PC-9 (cell line): Measurements from ENCODE around the gene CHCHD5. TPM values are rescaled to one million over a fixed set of nuclear protein-coding genes. Genes with fewer than 3 reads are reported as not detected.

Experiments
- BruUV-seq: library from RNA; stranded (reverse); fragments of 400-500 nt; replicated peaks from 2 replicates; lab custom pipeline; 2021; lab: Mats Ljungman, UMichigan
- CTCF ChIA-PET: fragments of 300-600 bp; sonication (Branson Sonifier 250); formaldehyde crosslinking; loops from one replicate; lab custom pipeline; 2022; ENCODE audit warnings: antibody characterized with exemption; lab: Charles Lee
- POLR2A ChIA-PET: fragments of 300-600 bp; sonication (Branson Sonifier 250); formaldehyde crosslinking; loops from one replicate; lab custom pipeline; 2022; ENCODE audit warnings: antibody characterized with exemption; ENCODE audit not compliant: unreplicated experiment; lab: Charles Lee
- DNase-seq, 2 experiments: peaks; one replicate each; pipeline versions ENCODE4 v3.0.0 to v3.0.0-alpha.2; 2015 to 2022; ENCODE audit warnings: mixed read lengths in 1 of 2
- H2AFZ ChIP-seq: fragments of 200-600 bp; sonication (generic); 2 replicates; pipeline ENCODE4 v1.8.1; 2017; ENCODE audit warnings: antibody characterized with exemption
- H3F3A ChIP-seq: fragments of 200-600 bp; sonication (generic); 2 replicates; pipeline ENCODE4 v1.8.1; 2017; ENCODE audit warnings: antibody characterized with exemption, mild to moderate bottlenecking, low read depth; ENCODE audit not compliant: insufficient read depth
- H3K27ac ChIP-seq: fragments of 200-600 bp; sonication (generic); 2 replicates; pipeline ENCODE4 v1.6.1; 2016; ENCODE audit warnings: mixed run types
- H3K27me3 ChIP-seq: fragments of 200-600 bp; sonication (generic); 2 replicates; pipeline ENCODE4 v1.6.1; 2016; ENCODE audit warnings: low read depth, mixed run types; ENCODE audit not compliant: insufficient read depth
- H3K36me3 ChIP-seq: fragments of 200-600 bp; sonication (generic); 2 replicates; pipeline ENCODE4 v1.6.1; 2016; ENCODE audit warnings: low read depth, mixed run types
- H3K4me1 ChIP-seq: fragments of 200-600 bp; sonication (generic); replicated peaks from 2 replicates; pipeline ENCODE4 v1.6.1; 2016; ENCODE audit warnings: mixed run types; ENCODE audit not compliant: insufficient read depth
- H3K4me2 ChIP-seq: fragments of 200-600 bp; sonication (generic); 2 replicates; pipeline ENCODE4 v1.6.1; 2017; ENCODE audit warnings: mixed run types
- H3K4me3 ChIP-seq: fragments of 200-600 bp; sonication (generic); 2 replicates; pipeline ENCODE4 v1.6.1; 2016; ENCODE audit warnings: mixed run types
- H3K79me2 ChIP-seq: fragments of 200-600 bp; sonication (generic); 2 replicates; pipeline ENCODE4 v1.6.1; 2017; ENCODE audit warnings: low read depth, mixed run types
- H3K9me2 ChIP-seq: fragments of 200-600 bp; sonication (generic); 2 replicates; pipeline ENCODE4 v1.8.1; 2017; ENCODE audit warnings: mild to moderate bottlenecking; ENCODE audit not compliant: insufficient read depth
- H3K9me3 ChIP-seq: fragments of 200-600 bp; sonication (generic); 2 replicates; pipeline ENCODE4 v1.8.1; 2016; ENCODE audit warnings: low read depth; ENCODE audit not compliant: insufficient read depth
- H4K20me1 ChIP-seq: fragments of 200-600 bp; sonication (generic); 2 replicates; pipeline ENCODE4 v1.8.1; 2017; ENCODE audit not compliant: insufficient read depth
- EZH2 ChIP-seq: fragments of 200-600 bp; sonication (generic); IDR thresholded peaks from 2 replicates; pipeline ENCODE4 v1.8.0; 2017; ENCODE audit warnings: antibody characterized with exemption, low read depth
- intact Hi-C: fragments of 100-400 bp; cut with micrococcal nuclease; formaldehyde crosslinking; loops from one replicate; pipeline ENCODE4 v1.10.0; 2022; ENCODE audit not compliant: unreplicated experiment
- total RNA-seq: library from RNA; stranded (reverse); gene quantifications from 2 replicates; pipeline ENCODE4 v1.2.3, GENCODE V29; 2021
- TF ChIP-seq, protein P1 (sequence below): fragments of 200-600 bp; sonication (generic); conservative IDR thresholded peaks from 2 replicates; pipeline ENCODE4 v1.6.1; 2017; ENCODE audit warnings: mixed run types, antibody characterized with exemption, mild to moderate bottlenecking, moderate library complexity

Gene CHCHD5
- total RNA-seq, 1 experiment from 2014 or later = 38.4 TPM

DNA sequence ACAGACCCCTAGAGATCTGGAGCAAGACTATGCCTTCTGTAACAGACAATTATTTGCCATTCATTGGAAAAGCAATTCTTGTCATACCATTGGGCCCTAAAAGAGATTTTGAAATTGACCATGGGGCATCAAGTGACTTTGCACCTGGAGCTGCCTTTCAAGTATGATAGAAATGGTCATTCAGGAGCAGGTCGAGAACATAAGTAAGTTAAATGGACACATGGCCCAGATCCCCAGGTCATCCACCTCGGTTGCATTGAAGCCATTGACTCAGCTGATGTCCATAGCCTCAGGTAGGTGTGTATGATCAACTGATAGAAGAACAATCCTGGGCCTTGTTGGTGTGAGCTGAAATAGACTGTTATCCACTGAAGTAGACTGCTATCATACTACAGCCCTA lies 19.3 kb downstream of the CHCHD5 start:
- H2AFZ ChIP-seq = no peak overlapping the region
- no peak overlapping the region for H3K27ac ChIP-seq
- H3K4me1 ChIP-seq = peaks cover 31% of the 10 kb centered on the region
- H3K36me3 ChIP-seq = no peaks in the 10 kb centered on the region
- peaks cover 8% of the 10 kb centered on the region; the same call in 1 of the 2 replicates for H3F3A ChIP-seq
- no peak overlapping the region for H3K4me2 ChIP-seq
- H3K9me2 ChIP-seq = no peaks in the 10 kb centered on the region
- no peak for TF ChIP-seq EZH2
- TF ChIP-seq, protein P1, sequence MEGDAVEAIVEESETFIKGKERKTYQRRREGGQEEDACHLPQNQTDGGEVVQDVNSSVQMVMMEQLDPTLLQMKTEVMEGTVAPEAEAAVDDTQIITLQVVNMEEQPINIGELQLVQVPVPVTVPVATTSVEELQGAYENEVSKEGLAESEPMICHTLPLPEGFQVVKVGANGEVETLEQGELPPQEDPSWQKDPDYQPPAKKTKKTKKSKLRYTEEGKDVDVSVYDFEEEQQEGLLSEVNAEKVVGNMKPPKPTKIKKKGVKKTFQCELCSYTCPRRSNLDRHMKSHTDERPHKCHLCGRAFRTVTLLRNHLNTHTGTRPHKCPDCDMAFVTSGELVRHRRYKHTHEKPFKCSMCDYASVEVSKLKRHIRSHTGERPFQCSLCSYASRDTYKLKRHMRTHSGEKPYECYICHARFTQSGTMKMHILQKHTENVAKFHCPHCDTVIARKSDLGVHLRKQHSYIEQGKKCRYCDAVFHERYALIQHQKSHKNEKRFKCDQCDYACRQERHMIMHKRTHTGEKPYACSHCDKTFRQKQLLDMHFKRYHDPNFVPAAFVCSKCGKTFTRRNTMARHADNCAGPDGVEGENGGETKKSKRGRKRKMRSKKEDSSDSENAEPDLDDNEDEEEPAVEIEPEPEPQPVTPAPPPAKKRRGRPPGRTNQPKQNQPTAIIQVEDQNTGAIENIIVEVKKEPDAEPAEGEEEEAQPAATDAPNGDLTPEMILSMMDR = no peak
- H4K20me1 ChIP-seq = no peaks in the 10 kb centered on the region
- BruUV-seq = no TSS peak
- no peak for DNase-seq
- intact Hi-C loops = loop anchor here (5.0 kb wide), 1 partner anchor 339 kb away; no protein-coding TSS in a partner anchor
- no peaks in the 10 kb centered on the region for H3K9me3 ChIP-seq
- ChIA-PET POLR2A (no interaction called here), CTCF (interaction anchor here (0.6 kb wide), 1 partner anchor 124 kb away, joined by 5 read pairs; no protein-coding TSS in a partner anchor)
- H3K4me3 ChIP-seq = no peak overlapping the region
- H3K79me2 ChIP-seq = no peaks in the 10 kb centered on the region
- no peaks in the 10 kb centered on the region for H3K27me3 ChIP-seq

DNA sequence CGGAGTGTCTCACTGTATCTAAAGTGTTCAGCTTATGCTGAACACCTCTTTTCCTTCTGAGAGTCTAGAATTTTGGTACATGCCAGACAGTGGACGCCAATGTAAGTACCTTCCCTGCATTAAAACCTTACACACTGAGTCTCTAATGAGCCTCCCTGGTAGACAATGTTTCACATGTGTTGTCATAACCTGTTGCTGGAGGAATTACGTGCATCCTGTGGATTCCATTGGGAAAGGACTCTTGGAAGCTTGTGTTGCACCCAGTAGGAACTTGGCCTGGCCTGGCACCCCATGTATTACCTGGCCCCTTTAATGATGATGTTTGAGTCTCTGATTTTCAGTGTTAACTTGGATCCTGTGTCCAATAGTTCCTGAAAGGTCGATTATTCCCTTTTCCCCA lies 20.5 kb downstream of the CHCHD5 start:
- BruUV-seq = no TSS peak
- Histone ChIP-seq H3K79me2 (no peaks in the 10 kb centered on the region), H2AFZ (no peak overlapping the region), H3K36me3 (no peaks in the 10 kb centered on the region), H3K9me2 (no peaks in the 10 kb centered on the region), H3K27ac (no peak overlapping the region), H3K9me3 (no peaks in the 10 kb centered on the region), H4K20me1 (no peaks in the 10 kb centered on the region), H3K4me2 (no peak overlapping the region), H3K4me3 (no peak overlapping the region), H3F3A (peaks cover 8% of the 10 kb centered on the region; the same call in 1 of the 2 replicates), H3K4me1 (peaks cover 26% of the 10 kb centered on the region), H3K27me3 (no peaks in the 10 kb centered on the region)
- POLR2A ChIA-PET = no interaction called here
- no peak for DNase-seq
- intact Hi-C loops = loop anchor here (5.0 kb wide), 1 partner anchor 337 kb away; no protein-coding TSS in a partner anchor
- CTCF ChIA-PET = no interaction called here
- TF ChIP-seq EZH2 = no peak

DNA sequence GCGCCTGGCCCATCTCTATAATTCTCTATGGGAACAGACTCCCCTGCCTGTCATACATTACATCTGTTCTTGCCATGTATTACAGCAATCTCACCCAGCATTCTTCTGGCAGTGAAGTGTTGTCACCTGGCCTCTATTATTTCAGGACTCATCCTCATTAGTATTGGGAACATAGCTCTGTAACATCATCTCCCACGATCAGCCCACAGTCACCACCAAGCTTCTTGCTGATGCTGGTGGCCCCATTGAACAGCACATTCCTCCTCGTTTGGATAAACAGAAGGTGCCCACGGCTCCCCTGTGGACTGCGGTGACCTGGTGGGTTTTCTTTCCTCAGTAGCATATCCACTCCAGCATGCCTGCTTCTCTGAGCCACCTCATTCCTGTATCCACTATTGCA lies 21.5 kb downstream of the CHCHD5 start:
- Histone ChIP-seq H3F3A (peaks cover 8% of the 10 kb centered on the region; the same call in 1 of the 2 replicates), H3K27me3 (no peaks in the 10 kb centered on the region), H4K20me1 (no peaks in the 10 kb centered on the region), H3K9me2 (no peaks in the 10 kb centered on the region), H3K9me3 (no peaks in the 10 kb centered on the region), H3K4me1 (peaks cover 17% of the 10 kb centered on the region), H3K79me2 (no peaks in the 10 kb centered on the region), H3K27ac (no peak overlapping the region), H3K4me2 (no peak overlapping the region), H3K4me3 (no peak overlapping the region), H2AFZ (no peak overlapping the region), H3K36me3 (no peaks in the 10 kb centered on the region)
- POLR2A ChIA-PET = no interaction called here
- BruUV-seq = no TSS peak
- intact Hi-C loops = no loop called here
- TF ChIP-seq EZH2 = no peak
- TF ChIP-seq, protein P1 = no peak
- CTCF ChIA-PET = no interaction called here
- DNase-seq = no peak

DNA sequence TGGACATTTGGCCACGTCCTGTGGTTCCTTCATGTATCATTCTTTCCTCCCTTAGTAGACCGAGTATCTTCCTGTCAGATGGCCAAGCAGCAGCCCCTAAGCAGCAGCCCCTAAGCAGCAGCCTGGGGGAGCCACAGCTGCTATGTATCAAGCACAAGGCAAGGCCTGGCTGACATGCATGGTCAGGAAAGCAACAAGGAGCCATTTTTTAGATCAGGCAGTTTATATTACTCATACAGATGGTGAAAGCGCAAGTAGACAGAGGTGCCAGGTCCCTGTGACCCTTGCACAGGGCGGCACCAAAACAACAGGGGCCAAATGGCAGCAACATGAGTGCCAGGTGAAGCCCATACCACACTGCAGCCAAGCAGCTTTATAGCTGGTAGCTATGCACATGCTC lies 22.1 kb downstream of the CHCHD5 start:
- Histone ChIP-seq H4K20me1 (no peaks in the 10 kb centered on the region), H3K4me2 (no peak overlapping the region), H3K79me2 (no peaks in the 10 kb centered on the region), H3F3A (peaks cover 8% of the 10 kb centered on the region; the same call in 1 of the 2 replicates), H3K9me2 (no peaks in the 10 kb centered on the region), H3K4me3 (no peak overlapping the region), H3K27me3 (no peaks in the 10 kb centered on the region), H3K27ac (no peak overlapping the region), H2AFZ (no peak overlapping the region), H3K4me1 (peaks cover 10% of the 10 kb centered on the region), H3K36me3 (no peaks in the 10 kb centered on the region), H3K9me3 (no peaks in the 10 kb centered on the region)
- TF ChIP-seq, protein P1 = no peak
- intact Hi-C loops = no loop called here
- ChIA-PET POLR2A (no interaction called here), CTCF (no interaction called here)
- DNase-seq = no peak
- BruUV-seq = no TSS peak
